Gastroesophageal sphincter (tissue), 3 donors: Measurements from ENCODE around the gene IL4I1.
"Not testable (repeated sequence)": the region's sequence is repeated elsewhere in the genome, so short reads cannot be mapped to it uniquely, and the experiment has no call there.

Experiments
- POLR2A ChIP-seq, 2 donors: fragments of 450-650 bp; IDR thresholded peaks; one replicate each; pipeline ENCODE4 v1.6.1; 2017; ENCODE audit warnings: antibody characterized with exemption in 2 of 2, mild to moderate bottlenecking in 2 of 2, moderate library complexity in 1 of 2
- POLR2AphosphoS5 ChIP-seq: sonication (generic); formaldehyde crosslinking; IDR thresholded peaks from one replicate; pipeline ENCODE4 v1.6.1; 2017; ENCODE audit warnings: antibody characterized with exemption
- TF ChIP-seq, protein P1 (sequence below), 4 experiments: fragments of 200-600 bp in 2 of 4; fragments of 450-650 bp in 2 of 4; sonication (generic) in 1 of 4; IDR thresholded peaks; one replicate each; pipeline ENCODE4 v1.5.1; 2017 to 2019; ENCODE audit warnings: antibody characterized with exemption in 4 of 4, mild to moderate bottlenecking in 2 of 4, moderate library complexity in 2 of 4

DNA sequence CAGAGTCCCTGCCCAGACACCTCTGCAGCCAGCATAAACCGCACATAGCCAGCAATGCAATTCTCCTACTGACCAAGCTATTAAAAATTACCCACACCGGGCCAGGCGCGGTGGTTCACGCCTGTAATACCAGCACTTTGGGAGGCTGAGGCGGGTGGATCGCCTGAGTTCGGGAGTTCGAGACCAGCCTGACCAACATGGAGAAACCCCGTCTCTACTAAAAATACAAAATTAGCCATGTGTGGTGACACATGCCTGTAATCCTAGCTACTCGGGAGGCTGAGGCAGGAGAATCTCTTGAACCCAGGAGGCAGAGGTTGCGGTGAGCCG is 28.2 kb upstream of the IL4I1 start:
- TF ChIP-seq, protein P1, sequence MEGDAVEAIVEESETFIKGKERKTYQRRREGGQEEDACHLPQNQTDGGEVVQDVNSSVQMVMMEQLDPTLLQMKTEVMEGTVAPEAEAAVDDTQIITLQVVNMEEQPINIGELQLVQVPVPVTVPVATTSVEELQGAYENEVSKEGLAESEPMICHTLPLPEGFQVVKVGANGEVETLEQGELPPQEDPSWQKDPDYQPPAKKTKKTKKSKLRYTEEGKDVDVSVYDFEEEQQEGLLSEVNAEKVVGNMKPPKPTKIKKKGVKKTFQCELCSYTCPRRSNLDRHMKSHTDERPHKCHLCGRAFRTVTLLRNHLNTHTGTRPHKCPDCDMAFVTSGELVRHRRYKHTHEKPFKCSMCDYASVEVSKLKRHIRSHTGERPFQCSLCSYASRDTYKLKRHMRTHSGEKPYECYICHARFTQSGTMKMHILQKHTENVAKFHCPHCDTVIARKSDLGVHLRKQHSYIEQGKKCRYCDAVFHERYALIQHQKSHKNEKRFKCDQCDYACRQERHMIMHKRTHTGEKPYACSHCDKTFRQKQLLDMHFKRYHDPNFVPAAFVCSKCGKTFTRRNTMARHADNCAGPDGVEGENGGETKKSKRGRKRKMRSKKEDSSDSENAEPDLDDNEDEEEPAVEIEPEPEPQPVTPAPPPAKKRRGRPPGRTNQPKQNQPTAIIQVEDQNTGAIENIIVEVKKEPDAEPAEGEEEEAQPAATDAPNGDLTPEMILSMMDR (IDR thresholded peaks at IDR 0.05) = not testable (repeated sequence)
- not testable (repeated sequence) for TF ChIP-seq POLR2A (IDR thresholded peaks at IDR 0.05); POLR2AphosphoS5
